ENCODE results near the gene CUL4A. TPM values are rescaled to one million over a fixed set of nuclear protein-coding genes. Genes with fewer than 3 reads are reported as not detected.

The CUL4A gene
- polyA plus RNA-seq (2012; rRNA removed): 44.5 and 51.2 TPM in 2 replicates
- 46.9 and 54.1 TPM in 2 replicates for polyA plus RNA-seq (2012; cell fraction: cytosol; rRNA removed)
- 98.2 and 109 TPM in 2 replicates for polyA plus RNA-seq (2012; cell fraction: nucleus; rRNA removed)

DNA sequence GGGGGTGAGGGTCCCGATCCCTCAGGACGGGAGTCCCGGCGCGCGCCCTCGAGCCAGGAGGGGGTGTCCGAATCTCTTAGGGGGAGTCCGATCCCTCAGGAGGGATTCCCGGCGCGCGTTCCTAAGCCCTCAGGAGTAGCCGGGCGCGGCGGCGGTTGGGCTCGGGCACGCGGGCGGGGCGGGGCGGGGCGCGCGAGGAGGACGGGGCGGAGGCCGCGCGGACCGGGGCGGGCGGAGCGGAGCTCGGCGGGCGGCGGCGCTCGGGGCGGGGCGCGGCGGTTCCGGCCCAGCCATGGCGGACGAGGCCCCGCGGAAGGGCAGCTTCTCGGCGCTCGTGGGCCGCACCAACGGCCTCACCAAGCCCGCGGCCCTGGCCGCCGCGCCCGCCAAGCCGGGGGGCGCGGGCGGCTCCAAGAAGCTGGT, at the start of gene CUL4A:
CUL4A (plus strand) TSS at position 278 of the 423 bp plus-strand sequence; CDS start at position 293, 15 bp downstream.
- H3K79me2 ChIP-seq (ENCODE audit: insufficient read depth): peaks cover 87% of the 10 kb centered on the region
- H3K9me3 ChIP-seq: no peaks in the 10 kb centered on the region
- H3K4me3 ChIP-seq (ENCODE audit: low read depth in 2 of 2, low read length in 1 of 2): peak within 1 kb of the TSS; percentile 89 to 97
- no peaks in the 10 kb centered on the region for H3K27me3 ChIP-seq (ENCODE audit: insufficient read depth)
- peak within 1 kb of the TSS; percentile 98 for H3K9ac ChIP-seq
- WGBS (ENCODE audit: low lambda C conversion rate): no CpG with 5 or more reads among the region's 66 CpGs
- peaks cover 20 to 33% of the 10 kb centered on the region in 2 experiments for H3K36me3 ChIP-seq (replicated peaks in 1 of 2; ENCODE audit: control insufficient read depth in 1 of 2, insufficient read depth in 2 of 2, low read length in 1 of 2)
- DNase-seq: peak; percentile 90
- peak within 1 kb of the TSS; percentile 65; the same call in 1 of the 2 replicates for H2AFZ ChIP-seq (ENCODE audit: low read depth)
- peak within 1 kb of the TSS; percentile 86 for H3K4me2 ChIP-seq
- ChIA-PET CTCF (interaction anchor here (0.7 to 2.6 kb wide), 6 partner anchors 9 to 266 kb away, joined by 3 to 7 read pairs (median 4); no protein-coding TSS in a partner anchor), POLR2A (interaction anchor here (0.5 to 2.0 kb wide), 5 partner anchors 22 to 208 kb away, joined by 3 to 9 read pairs (median 3); partner anchors contain the start of genes F10 and LAMP1)
- peaks cover 11 to 28% of the 10 kb centered on the region in 2 experiments for H3K4me1 ChIP-seq (ENCODE audit: control insufficient read depth in 1 of 2, insufficient read depth in 2 of 2, low read depth in 1 of 2, low read length in 1 of 2)
- no peaks in the 10 kb centered on the region for H3K9me2 ChIP-seq
- H4K20me1 ChIP-seq (ENCODE audit: insufficient read depth): peaks cover 54% of the 10 kb centered on the region
- peak within 1 kb of the TSS; percentile 93 to 97 for H3K27ac ChIP-seq (ENCODE audit: low read depth in 2 of 2, low read length in 1 of 2)
- TF ChIP-seq TEAD4 (IDR thresholded peaks at IDR 0.05; ENCODE audit: borderline replicate concordance, insufficient read depth): no peak
- TF ChIP-seq FOXM1 (IDR thresholded peaks at IDR 0.05; ENCODE audit: low read depth): no peak
- peak; percentile 27; the same call in 1 of the 2 replicates for TF ChIP-seq POLR2AphosphoS5 (IDR thresholded peaks at IDR 0.05; ENCODE audit: low read depth, low read length)
- 0 out of 2 replicates have a peak, but pooled peaks have one; percentile 19 for TF ChIP-seq TAF1 (IDR thresholded peaks at IDR 0.05; ENCODE audit: borderline replicate concordance, low read depth, low read length)
- TF ChIP-seq SIN3A (IDR thresholded peaks at IDR 0.05; ENCODE audit: borderline replicate concordance, low read depth, low read length): no peak
- H3F3A ChIP-seq (replicated peaks; ENCODE audit: insufficient read depth): peaks cover 5% of the 10 kb centered on the region

- Histone ChIP-seq H3F3A (replicated peaks; ENCODE audit: insufficient read depth) (peaks cover 9% of the 10 kb centered on the region), H4K20me1 (ENCODE audit: insufficient read depth) (no peaks in the 10 kb centered on the region), H3K4me1 (ENCODE audit: control insufficient read depth in 1 of 2, insufficient read depth in 2 of 2, low read depth in 1 of 2, low read length in 1 of 2) (peaks cover 0 to under 1% of the 10 kb centered on the region in 2 experiments; a peak in 1 of 4 replicates), H2AFZ (ENCODE audit: low read depth) (no peak overlapping the region), H3K4me2 (no peak overlapping the region), H3K27me3 (ENCODE audit: insufficient read depth) (no peaks in the 10 kb centered on the region), H3K79me2 (ENCODE audit: insufficient read depth) (no peaks in the 10 kb centered on the region), H3K9ac (no peak overlapping the region), H3K9me3 (no peaks in the 10 kb centered on the region), H3K36me3 (replicated peaks in 1 of 2; ENCODE audit: control insufficient read depth in 1 of 2, insufficient read depth in 2 of 2, low read length in 1 of 2) (no peaks in the 10 kb centered on the region), H3K9me2 (no peaks in the 10 kb centered on the region), H3K4me3 (ENCODE audit: low read depth in 2 of 2, low read length in 1 of 2) (no peak overlapping the region), H3K27ac (ENCODE audit: low read depth in 2 of 2, low read length in 1 of 2) (no peak overlapping the region)
- WGBS (ENCODE audit: low lambda C conversion rate): 85% methylated on average over 15 of the region's 20 CpGs
- DNase-seq: no peak
- ChIA-PET POLR2A (no interaction called here), CTCF (no interaction called here)
- TF ChIP-seq TEAD4 (IDR thresholded peaks at IDR 0.05; ENCODE audit: borderline replicate concordance, insufficient read depth): no peak
- TF ChIP-seq TAF1 (IDR thresholded peaks at IDR 0.05; ENCODE audit: borderline replicate concordance, low read depth, low read length): no peak
- TF ChIP-seq NFIC (IDR thresholded peaks at IDR 0.05; ENCODE audit: borderline replicate concordance): no peak
- TF ChIP-seq RXRA (IDR thresholded peaks at IDR 0.05; ENCODE audit: borderline replicate concordance, low read depth): no peak
- TF ChIP-seq NRF1 (IDR thresholded peaks at IDR 0.05; ENCODE audit: low read depth, low read length): no peak
- no peak for TF ChIP-seq MEF2A (IDR thresholded peaks at IDR 0.05; ENCODE audit: borderline replicate concordance, low read depth)
- no peak for TF ChIP-seq PBX3 (IDR thresholded peaks at IDR 0.05)
- TF ChIP-seq FOXM1 (IDR thresholded peaks at IDR 0.05; ENCODE audit: low read depth): no peak
Measured at GRCh38 chr13:113159701-113160100, 49.7 kb upstream of the CUL4A start.
